Measurements from ENCODE around the gene MICAL2.
A peak's percentile ranks its signal among the peaks of the same experiment; 100 is the strongest.
"Not testable (repeated sequence)": the region's sequence is repeated elsewhere in the genome, so short reads cannot be mapped to it uniquely, and the experiment has no call there.

The MICAL2 gene

DNA sequence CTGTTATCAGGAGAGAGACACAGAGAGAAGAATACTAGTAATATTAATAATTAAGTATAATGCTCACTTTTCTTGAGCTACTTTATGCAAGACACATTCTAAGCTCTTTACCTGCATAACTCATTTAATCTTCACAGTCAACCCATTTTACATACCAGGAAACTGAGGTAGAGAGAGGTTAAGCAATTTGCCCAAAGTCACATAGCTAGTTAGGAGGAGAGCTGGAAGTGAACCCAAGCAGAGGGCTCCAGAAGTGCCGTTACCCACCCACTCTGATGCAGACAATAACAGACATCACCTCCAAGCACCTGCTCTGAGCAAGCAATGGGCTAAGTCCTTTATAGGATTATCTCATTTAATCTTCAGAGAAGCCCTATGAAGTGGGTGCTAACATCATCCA, 24.8 kb downstream of the MICAL2 start:
- no peak for DNase-seq (ENCODE audit: low read depth, low spot score)

DNA sequence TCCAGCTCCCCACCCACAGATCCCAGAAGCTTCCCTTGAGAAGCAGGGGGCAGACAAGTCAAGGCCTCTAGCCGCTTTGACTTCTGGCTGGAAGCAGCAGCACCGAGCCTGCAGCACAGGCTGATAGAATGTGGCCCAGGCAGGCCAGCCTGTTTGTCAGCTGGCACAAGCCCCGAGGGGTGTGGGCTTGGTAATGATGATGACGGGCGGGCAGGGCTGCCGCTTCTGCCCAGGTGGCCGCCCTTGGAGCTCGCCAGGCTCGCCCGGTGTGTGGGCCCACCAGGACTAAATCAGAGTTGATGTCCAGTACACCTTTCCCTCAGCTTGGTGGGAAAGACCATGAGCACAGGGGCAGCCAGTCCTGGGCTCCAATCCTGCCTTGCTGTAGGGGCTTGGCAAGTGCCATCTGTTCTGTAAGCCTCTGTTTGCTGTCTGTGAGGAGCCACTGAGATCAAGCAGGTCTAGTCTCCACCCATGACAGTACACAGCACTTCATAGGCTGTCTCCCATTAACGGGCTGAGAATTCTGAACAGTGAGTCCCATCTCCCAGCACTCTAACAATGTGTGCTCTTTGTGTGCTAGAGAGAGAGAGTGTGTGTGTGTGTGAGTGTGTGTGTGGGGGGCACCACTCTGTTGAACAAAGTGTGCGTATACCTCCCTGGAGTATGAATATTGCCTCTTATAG, 26.8 kb downstream of the MICAL2 start:
- DNase-seq (ENCODE audit: low read depth, low spot score) = peak; percentile 34

DNA sequence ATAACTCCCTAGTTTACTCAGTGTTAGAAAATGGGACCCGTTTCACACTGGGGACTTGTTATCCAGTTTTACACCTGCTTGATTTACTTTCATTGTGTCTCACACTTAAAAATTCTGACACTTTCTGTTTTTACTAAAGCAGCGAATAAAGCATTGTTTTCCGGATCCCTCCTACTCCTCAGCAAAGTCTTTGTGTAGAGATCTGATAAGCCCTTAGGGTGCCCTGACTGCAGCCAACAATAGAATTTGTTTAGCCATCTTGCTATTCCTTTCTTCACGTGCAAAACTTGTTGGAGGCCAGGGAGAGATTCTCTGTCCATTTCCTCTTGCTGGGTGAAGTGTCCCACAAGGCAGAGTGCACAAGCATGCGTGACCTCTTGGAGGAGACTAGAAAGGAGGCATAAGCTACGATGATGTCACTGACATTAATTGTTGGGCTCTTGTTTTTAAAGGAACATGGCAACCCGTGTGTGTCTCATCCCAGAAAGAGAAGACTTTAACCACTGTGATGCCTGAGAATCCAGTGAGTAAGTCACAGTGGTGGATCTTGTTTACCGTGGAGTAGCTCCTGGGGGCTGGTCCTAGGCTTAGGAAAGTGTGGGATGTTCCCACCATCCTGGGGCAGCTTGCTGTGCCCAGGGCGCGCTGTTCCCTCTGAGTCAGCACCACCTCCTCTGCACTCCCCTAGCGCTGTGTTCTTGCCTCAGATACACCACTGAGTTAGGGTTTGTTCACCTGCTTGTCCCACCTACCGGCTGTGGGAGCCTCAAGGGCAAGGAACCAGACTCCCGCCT, 27.7 kb downstream of the MICAL2 start:
- DNase-seq (ENCODE audit: low read depth, low spot score) = peak; percentile 32

DNA sequence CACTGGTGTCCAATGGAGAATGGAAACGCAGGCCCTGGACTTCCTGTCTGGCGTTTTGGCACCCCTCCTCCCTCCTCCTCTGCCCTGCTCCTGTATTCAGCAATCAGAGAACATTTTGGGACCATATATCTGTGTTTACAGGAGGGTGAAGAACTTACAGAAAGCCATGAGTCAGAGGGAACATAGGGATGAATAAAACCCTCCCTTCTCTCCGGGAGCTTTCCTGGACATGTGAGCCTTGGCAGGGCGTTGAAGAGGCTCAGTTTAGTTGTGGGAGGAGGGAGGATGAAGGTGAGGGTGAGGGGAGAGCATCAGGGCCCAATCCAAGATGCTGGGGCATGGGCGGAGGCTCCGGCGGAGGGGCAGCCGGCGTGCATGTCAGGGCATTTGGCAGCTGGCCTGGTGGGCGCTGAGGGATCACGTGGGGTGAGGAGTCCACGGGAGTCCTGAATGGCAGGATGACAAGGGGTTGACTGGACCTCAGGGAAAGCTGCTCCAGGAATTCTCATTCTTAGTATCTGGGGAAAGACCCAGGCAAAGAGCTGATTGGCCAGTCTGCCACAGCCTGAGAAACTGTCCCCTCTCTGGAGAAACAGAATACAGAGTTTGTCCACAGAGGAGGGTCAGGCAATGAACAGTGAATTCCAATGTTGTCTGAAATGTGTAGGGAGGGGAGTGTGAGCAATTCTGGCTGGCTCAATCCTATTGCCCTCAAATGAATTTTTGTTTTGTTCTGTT, 28.9 kb downstream of the MICAL2 start:
- no peak for DNase-seq (ENCODE audit: low read depth, low spot score)

DNA sequence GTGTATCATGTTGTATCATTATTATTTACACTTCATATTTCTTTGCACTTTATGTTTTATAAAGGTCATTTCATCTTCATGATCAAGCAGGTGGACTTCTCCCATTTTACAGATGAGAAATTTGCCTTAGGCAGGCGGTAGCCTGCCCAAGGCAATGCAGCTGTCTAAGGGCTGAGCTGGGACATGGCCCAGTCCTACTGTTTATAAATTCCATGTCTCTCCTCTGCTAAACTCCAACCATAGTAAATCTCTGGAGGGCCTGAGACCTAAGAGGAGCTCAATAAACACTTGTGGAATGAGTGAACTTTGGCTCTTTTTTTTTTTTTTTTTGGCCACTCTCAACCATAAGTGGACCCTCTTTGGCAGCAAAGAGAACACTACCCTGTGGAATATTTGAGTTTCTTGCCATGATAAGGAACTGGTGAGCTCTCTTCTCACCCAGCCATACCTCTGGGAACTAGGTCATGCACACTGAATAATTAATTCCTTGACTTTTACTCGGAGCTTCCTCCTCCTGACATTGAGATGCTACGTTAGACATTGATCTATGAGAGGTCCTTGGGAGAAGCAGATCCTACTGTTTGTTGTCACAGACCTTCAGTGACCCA, 29.9 kb downstream of the MICAL2 start:
- no peak for DNase-seq (ENCODE audit: low read depth, low spot score)

DNA sequence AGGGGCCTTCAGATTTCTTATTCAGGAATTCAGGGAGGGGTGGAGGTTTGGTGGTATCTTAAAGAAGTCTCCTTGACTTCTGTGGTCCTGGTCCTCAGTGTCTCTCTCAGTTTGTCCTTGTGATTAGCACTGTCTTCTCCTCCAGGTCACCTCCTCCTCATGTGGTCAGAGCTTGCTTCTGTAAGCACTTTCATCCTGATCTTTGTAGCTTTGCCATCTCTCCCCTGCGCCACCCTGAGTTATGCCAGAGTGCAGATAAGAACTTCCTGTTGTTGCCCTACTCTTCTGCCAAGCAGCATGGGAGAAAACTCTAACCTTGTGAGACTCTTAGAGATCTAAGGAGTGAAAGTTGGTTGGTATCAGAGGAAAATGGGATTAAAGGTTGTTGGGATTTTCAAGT, 30.9 kb downstream of the MICAL2 start:
- no peak for DNase-seq (ENCODE audit: low read depth, low spot score)

DNA sequence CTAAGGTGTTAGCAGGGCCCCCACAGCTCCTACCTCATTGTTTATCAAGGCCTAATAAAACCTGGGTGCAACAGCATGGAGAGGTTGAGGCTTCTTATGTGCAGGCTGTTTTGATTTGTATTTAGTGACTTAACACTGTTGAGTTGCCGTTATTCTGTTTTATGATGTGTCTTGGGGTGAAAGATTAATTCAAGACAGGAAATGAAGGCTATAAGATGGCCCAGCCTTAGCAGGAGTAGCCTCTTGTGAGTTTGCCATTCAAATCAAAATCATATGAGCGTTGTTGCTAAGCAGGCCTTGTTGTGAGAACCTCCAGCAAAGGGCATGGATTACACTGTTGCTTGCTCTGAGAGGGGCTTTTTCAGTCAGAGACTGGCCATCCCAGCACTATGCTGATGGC, 31.8 kb downstream of the MICAL2 start:
- no peak for DNase-seq (ENCODE audit: low read depth, low spot score)

DNA sequence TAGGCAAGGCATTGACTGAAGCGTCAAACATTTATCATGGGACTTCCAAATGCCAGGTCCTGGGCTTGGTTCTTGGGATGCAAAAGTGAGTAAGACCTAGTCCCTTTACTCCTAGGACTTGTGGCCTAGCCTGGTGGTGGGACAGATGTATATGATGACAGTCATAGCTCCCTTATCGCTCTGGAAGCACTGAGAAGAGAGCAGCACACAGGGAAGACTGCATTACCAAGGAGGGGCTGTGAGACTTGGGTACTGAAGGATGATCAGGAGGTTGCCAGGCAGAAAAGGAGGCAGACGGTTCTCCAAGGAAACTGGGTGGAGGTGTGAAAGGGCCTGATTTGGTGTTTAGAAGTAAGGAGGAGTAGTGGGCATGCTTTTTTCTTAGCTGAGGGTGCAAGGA, 32.5 kb downstream of the MICAL2 start:
- no peak for DNase-seq (ENCODE audit: low read depth, low spot score)

DNA sequence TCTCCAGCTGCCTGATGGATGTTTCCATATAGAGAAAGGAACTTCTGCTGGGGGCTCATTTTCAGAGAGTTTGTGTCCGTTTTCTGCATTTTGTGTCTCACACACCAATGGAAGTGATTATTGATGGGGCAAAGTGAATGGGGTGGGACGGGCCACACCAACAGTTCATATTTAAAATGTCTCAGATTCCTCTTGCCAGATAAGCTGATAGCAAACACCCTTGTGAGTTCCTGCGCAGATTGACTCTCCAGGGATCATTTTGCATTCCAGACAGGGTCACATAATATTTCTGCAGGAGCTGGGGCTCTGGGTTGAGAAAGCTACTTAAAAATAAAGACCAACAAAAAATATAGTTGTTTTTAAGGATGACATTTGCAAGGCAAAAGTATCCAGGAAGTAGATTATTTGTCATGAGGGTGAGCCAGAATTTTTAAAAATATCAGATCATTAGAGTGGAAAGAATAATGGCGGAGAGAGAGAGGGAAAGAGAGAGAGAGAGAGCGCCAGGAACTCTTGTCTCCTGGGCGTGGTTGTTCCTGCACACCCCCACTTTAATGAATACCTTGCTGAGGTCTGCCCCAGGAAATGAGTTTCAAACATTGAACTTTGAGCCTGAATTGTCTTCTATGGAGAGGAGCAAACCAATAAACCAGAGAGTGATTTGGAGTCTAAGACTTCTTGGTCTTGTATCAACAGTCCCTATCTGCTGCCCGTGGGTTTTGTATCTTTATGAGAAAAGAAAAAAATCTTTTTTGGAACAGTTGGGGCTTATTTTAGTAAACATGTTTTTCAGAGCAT, 33.3 kb downstream of the MICAL2 start:
- no peak for DNase-seq (ENCODE audit: low read depth, low spot score)

DNA sequence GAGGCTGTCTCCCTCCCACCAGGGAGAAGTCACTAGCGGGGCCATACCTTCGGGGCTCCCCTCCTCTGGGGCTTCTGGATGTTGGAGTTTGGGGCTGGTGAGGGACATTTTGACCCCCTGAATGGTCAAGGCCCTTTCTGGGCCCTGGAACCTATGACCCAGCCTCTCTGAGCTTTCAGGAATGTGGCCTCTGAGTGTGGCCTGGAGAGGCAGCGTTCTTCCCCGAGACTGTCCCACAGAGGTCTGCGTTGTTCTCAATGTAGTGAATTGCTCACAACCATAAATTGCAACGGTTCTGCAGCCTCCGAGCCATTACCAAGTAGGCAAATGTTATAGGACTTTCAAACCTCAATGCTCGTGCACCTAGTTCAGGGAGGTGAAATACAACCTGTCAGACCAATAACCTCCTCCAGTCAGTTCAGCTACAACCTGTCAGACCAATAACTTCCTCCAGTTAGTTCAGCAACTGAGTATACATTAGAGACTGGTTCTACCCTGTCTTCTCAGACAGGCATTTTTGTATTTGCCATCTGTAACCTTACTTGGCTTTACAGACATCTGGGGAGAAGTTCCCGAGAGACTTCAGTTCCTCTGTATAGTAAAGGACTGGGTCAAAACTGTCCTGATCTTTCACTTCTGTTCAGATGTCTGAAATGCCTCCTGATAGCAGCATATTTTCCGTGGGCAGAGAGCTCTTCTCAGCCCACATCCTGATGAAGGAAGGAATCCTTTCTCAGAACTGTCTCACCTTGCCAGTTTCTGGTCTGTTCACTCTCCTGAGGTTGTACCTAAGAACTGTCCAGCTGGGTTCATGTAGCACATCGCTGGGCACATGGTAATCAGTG, 34.2 kb downstream of the MICAL2 start:
- DNase-seq (ENCODE audit: low read depth, low spot score) = no peak

DNA sequence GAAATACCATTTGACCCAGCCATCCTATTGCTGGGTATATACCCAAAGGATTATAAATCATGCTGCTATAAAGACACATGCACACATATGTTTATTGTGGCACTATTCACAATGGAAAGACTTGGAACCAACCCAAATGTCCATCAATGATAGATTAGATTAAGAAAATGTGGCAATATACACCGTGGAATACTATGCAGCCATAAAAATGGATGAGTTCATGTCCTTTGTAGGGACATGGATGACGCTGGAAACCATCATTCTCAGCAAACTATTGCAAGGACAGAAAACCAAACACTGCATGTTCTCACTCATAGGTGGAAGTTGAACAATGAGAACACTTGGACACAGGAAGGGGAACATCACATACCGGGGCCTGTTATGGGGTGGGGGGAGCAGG, 36.3 kb downstream of the MICAL2 start:
- DNase-seq (ENCODE audit: low read depth, low spot score) = not testable (repeated sequence)

DNA sequence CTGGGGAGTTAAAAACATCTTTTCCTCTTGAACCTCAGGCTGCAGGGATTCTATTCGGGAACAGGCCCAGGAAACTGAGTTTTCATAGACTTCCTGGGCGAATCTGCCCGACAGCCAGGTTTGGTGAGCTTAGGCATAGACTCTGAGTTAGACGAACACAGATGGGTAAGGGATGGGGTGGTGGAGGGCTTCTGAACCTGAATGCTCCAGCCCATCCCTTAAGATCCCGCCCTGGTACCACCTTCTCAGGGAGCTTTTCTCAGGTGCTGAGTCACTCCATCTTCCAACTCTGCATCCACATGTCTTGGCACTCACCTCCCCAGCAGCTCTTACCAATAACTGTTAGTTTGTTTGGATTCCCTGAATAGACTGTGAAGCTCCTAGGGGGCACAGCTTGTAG, 37.4 kb downstream of the MICAL2 start:
- no peak for DNase-seq (ENCODE audit: low read depth, low spot score)

DNA sequence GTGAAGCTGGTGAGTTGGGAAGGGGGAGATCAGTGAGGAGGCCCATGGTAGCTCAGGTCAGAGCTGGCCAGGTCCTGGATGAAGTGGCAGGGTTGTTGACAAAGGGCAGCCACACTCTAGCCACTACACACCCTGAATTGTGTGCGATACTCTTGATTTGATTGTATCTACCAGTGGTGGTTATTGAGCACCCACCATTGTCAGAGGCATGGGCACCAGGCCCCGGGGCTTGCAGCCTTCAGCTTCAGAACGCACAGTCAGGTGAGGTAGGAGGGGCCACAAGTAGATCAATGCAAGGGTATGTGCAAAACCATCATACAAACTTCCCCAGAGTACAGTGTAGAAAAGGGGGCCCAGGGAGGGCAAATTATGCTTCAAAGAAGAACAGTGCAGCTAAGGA, 38.1 kb downstream of the MICAL2 start:
- DNase-seq (ENCODE audit: low read depth, low spot score) = no peak

DNA sequence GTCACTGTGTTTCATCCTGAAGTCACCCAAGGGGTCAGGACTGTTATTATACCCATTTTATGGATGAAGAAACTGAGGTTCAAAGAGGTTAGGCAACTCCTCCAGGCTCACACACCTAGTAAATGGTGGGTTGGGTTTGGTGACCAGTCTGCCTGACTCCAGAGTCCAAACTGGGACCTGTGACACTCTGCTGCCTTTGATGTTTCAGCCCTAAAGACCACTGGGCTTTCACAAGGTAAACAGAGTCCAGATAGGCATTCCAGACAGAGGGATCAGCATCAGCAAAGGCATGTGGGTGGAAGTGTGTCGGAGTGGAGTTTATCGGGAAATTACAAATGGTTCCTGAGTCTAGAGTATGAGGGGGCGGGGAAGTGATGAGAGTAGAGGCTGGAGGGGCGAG, 38.5 kb downstream of the MICAL2 start:
- no peak for DNase-seq (ENCODE audit: low read depth, low spot score)

DNA sequence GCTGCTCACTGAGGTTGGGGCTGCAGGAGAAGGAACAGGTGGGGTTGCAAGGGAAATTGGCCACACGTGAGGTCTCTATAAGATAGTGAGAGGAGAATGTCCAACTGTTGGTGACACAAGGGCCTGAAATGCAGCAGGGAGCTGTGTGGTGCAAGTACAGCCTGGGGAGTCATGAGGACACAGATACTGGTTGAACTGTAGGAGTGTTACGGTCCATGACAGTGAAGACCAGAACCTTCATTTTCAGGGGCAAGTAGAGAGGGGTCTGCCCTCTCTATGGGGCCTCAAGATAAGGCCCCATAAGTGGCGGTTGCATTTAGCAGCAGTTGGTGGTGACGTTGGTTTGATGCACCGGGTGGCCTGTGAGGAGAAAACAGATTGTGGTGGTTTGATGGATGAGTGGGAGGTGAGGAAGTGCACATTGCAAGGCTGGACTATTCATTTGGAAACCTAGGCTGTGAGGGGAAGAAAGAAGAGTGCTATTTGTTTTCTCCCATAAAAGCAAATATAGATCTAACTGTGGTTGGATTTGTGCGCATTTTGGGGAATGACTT, 39.4 kb downstream of the MICAL2 start:
- no peak for DNase-seq (ENCODE audit: low read depth, low spot score)

DNA sequence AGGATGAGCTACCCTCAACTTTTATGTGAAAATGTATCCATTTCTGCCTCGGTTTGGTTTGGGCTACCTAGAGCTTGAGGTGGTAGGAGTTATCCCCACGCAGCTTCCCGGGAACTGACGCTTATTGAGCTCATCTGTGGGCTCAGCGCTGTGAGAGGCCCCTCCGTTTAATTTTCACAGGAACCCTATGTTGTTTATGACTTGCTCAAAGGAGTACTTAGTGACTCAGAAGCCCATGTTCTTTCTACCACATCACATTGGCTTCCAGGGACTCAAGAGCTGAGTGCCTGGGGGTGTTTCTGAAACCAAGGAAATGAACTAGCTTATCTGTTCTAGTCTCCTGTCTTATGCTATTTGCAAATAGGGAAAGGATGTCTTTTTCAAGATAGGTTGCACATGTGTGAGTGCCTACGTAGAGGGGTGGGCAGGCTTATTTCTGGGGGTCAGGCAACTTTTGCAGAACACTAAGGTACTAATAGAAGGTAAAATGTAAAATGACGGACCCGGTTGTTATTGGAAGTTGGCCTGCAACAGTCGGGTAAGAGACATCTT, 40.5 kb downstream of the MICAL2 start:
- DNase-seq (ENCODE audit: low read depth, low spot score) = no peak

DNA sequence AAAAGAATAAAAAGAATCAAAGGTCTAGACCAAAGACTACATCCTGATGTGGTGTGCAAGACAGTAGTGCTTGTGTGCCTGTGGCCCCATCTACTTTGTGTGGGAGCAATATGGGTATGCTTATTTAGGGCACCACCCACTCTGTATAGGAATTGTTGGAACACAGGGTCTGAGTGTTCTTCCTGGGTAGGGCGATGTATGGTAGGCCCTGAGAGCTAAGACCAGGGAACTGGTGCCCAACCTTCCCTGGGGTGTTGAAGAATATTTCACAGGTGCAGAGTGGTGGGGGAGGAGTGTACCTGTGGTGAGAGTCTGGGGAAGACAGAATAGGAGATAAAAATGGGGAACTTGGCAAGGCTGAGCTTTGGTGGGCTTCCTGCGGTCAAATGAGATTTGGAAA, 41.9 kb downstream of the MICAL2 start:
- DNase-seq (ENCODE audit: low read depth, low spot score) = no peak

DNA sequence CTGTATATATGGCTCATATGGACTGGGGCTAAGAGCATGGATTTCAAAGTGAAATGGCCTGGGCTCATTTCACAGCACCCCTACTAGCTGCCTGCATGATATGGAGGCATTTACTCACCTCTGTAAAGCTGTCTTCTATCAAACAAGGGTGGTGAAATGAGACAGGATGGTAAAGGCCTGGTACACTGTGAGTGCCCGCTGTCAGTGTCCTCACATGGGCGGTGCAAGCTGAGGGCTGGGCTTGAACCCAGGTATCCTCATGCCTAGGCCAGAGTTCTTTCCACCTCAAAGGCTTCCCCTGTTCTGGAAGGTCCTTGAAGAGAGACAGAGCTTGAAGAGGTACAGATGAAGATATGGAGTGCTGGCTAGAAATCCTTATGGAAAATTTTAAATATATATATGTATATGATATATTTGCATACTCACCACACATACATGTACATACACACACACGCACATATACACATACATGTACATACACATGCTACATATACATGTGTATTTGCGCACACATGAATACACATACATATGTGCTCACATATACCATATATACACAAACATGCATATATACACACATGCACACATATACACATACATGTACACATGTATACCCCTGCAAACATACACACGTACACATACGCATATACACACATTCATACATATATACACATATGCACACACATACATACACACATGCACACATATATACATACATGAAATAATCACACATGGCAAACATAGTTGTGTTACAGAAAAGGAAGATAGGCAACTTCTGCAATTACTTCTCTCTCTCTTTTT, 44.7 kb downstream of the MICAL2 start:
- DNase-seq (ENCODE audit: low read depth, low spot score) = no peak

DNA sequence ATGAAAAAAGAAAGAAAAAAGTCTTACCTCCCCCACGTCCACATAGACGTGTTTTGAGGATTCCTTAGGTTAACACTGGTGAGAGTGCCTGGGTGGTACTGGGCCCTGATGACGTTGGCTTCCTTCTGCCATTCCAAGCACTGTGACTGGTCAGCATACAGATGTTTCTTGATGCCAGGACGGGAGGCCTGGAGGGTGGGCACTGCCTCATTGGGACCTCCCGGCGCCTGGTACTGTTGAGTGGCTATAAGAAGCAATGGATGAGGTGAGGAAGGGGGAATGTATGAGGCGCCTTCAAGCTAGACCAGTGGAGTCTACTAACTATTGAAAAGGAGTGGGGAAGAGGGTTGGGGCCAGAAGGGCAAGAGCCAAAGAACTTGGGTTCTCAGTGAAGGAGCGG, 45.3 kb downstream of the MICAL2 start:
- DNase-seq (ENCODE audit: low read depth, low spot score) = no peak

Measured in ELF-1 (cell line).